Epithelial cell of umbilical artery (primary cell): ENCODE data around the gene ARHGEF28. TPM values are rescaled to one million over a fixed set of nuclear protein-coding genes. Genes with fewer than 3 reads are reported as not detected.

Experiments used
- total RNA-seq: library from RNA; depleted of rRNA; stranded (reverse); fragments of >200 nt; gene quantifications from 2 replicates; pipeline ENCODE4 v1.2.3, GENCODE V29; 2014

ARHGEF28 gene
- total RNA-seq, result 77.3 and 144 TPM in 2 replicates

GRCh38 chr5:73625944-73626811 is at the start of gene ARHGEF28:
TSS of gene ARHGEF28 (plus strand) at chr5:73626196. CDS start at chr5:73684852, 58,656 bp downstream.

Other genes with a start within 250 kb of the ARHGEF28 start
- gene FOXD1, start 177.4 kb upstream of the ARHGEF28 start, total RNA-seq, result 0.30 and 0.32 TPM in 2 replicates
- gene BTF3, start 127.8 kb upstream of the ARHGEF28 start, total RNA-seq, result 254 and 281 TPM in 2 replicates
- gene ANKRA2, start 60.6 kb upstream of the ARHGEF28 start, total RNA-seq, result 11.9 and 12.3 TPM in 2 replicates
- gene UTP15, start 60.5 kb upstream of the ARHGEF28 start, total RNA-seq, result 30.9 and 36.9 TPM in 2 replicates